Duodenal mucosa (tissue), 2 donors: ENCODE measurements around the gene DAB1.
"Not testable (repeated sequence)": the region's sequence is repeated elsewhere in the genome, so short reads cannot be mapped to it uniquely, and the experiment has no call there.

Experiments used
- H3K27ac ChIP-seq: one replicate; pipeline ENCODE4 v1.7.0; 2013; ENCODE audit warnings: low read depth, low read length
- H3K27me3 ChIP-seq, 2 donors: one replicate each; pipeline ENCODE4 v1.7.0; 2013; ENCODE audit warnings: low read length in 2 of 2, control low read depth in 1 of 2; ENCODE audit not compliant: insufficient read depth in 2 of 2, control insufficient read depth in 1 of 2
- H3K36me3 ChIP-seq, 2 donors: one replicate each; pipeline ENCODE4 v1.7.0; 2013; ENCODE audit warnings: low read length in 2 of 2, control low read depth in 1 of 2; ENCODE audit not compliant: insufficient read depth in 2 of 2, control insufficient read depth in 1 of 2
- H3K4me1 ChIP-seq, 2 donors: one replicate each; pipeline ENCODE4 v1.7.0; 2013; ENCODE audit warnings: low read length in 2 of 2, control low read depth in 1 of 2; ENCODE audit not compliant: insufficient read depth in 2 of 2, control insufficient read depth in 1 of 2
- H3K4me3 ChIP-seq, 2 donors: one replicate each; pipeline ENCODE4 v1.7.0; 2013; ENCODE audit warnings: low read length in 2 of 2, low read depth in 1 of 2
- H3K9ac ChIP-seq, 2 donors: one replicate each; pipeline ENCODE4 v1.7.0; 2013; ENCODE audit warnings: low read length in 2 of 2, low read depth in 1 of 2
- H3K9me3 ChIP-seq, 2 donors: one replicate each; pipeline ENCODE4 v1.7.0; 2013; ENCODE audit warnings: low read length in 2 of 2, control low read depth in 1 of 2; ENCODE audit not compliant: control insufficient read depth in 1 of 2

The DAB1 gene

DNA sequence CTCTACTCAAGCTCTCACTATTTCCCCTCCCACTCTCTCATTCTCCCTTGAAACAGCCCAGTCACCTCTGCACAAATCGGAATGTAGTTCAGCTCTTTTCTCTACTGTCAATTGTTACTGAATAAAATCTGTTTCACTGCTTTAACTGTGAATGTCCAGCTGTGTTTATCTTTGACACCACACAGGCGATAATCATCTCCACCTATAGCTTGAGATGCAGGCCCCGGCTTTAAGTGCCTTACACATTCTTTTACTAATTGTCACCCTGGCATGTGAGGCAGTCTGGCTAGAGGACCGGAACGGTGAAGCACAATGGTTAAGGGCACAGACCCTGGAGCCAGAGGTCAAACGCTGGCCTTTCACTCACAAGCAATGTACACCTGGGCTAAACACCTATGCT lies 335.2 kb downstream of the DAB1 start:
- H3K27ac ChIP-seq: no peak overlapping the region
- no peak overlapping the region for H3K9ac ChIP-seq
- H3K27me3 ChIP-seq: no peaks in the 10 kb centered on the region
- H3K4me3 ChIP-seq: no peak overlapping the region
- no peaks in the 10 kb centered on the region for H3K9me3 ChIP-seq
- no peaks in the 10 kb centered on the region for H3K4me1 ChIP-seq
- H3K36me3 ChIP-seq: no peaks in the 10 kb centered on the region

DNA sequence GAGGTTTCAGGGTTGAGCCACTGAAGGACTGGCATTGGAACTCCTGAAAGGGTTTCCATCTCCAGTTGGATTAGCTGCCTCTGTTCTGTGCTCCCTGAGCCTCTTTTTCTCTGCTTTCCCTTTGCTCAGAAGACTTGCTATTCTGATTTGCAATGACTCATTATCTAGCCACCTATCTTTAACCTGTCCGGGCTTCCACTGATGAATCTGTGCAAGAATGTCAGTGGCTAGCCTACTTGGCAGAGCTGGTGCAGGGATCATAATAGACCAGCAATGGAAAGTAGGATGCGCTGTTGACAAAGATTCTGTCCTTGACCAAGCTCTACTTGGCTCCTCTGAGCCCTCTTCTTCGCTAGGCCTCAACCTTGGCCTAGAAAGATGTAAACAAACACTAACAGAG lies 336.2 kb downstream of the DAB1 start:
- H3K9ac ChIP-seq, H3K9me3 ChIP-seq, H3K4me1 ChIP-seq, H3K27me3 ChIP-seq, H3K4me3 ChIP-seq, H3K36me3 ChIP-seq, H3K27ac ChIP-seq: not testable (repeated sequence)

- Histone ChIP-seq H3K4me3 (no peak overlapping the region), H3K9ac (no peak overlapping the region), H3K27ac (no peak overlapping the region), H3K9me3 (no peaks in the 10 kb centered on the region), H3K36me3 (no peaks in the 10 kb centered on the region), H3K27me3 (no peaks in the 10 kb centered on the region), H3K4me1 (no peaks in the 10 kb centered on the region)
These were observed 337.7 kb downstream of the DAB1 start for GRCh38 chr1:57086154-57086553.

DNA sequence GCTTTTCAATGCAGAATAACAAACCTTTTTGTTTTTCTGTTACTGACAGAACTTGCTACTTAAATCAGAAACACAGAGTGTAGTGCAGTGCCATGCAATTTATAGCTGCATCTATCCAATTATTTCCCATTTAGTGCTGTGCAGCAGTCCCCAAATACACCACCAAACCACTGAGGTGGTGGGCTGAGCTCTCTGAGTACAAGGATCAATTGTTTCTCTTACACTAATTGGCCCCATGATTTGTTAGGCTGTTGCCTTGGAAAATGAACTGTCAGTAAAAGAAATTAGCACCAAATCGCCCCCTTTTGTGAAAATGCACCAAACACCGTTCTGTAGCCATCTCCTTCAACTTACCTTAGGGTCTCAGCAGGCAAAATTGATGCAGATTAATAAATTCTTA lies 339.2 kb downstream of the DAB1 start:
- no peaks in the 10 kb centered on the region for H3K36me3 ChIP-seq
- H3K27me3 ChIP-seq: no peaks in the 10 kb centered on the region
- no peak overlapping the region for H3K4me3 ChIP-seq
- H3K27ac ChIP-seq: no peak overlapping the region
- H3K4me1 ChIP-seq: no peaks in the 10 kb centered on the region
- no peaks in the 10 kb centered on the region for H3K9me3 ChIP-seq
- no peak overlapping the region for H3K9ac ChIP-seq

- Histone ChIP-seq H3K4me1 (no peaks in the 10 kb centered on the region), H3K36me3 (no peaks in the 10 kb centered on the region), H3K4me3 (no peak overlapping the region), H3K27ac (no peak overlapping the region), H3K9me3 (no peaks in the 10 kb centered on the region), H3K27me3 (no peaks in the 10 kb centered on the region), H3K9ac (no peak overlapping the region)
These were observed 341.0 kb downstream of the DAB1 start for GRCh38 chr1:57082711-57083439.

DNA sequence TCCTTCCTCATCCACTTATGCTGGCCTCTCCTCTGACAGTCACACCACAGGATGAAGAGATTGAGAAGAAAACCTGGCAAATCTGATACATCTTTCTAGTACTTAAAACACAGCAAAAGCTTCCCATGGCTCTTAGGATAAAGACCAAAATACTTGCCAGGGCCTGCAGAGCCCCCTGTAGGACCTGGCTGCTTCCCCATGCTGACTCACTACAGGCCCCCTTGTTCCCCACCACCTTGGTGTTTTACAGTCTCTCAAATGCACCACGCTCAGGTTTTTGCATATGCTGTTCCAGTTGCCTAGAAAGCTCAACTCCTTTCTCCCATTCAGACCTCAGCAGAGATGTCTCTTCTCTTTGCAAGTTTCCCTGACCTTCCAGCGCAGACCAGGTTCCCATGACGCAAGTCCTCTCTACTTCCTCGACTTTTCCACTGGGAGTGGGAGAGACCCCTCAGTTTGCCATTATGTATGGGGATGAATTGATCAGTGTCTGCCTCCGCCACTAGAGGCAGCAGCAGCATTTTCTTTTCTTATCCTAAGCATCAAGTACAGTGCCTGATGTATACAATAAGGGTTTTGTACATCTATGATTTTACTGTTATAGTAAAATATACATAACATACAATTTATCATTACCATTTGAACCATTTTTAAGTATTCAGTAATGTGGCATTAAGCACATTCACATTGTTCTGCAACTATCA lies 344.3 kb downstream of the DAB1 start:
- Histone ChIP-seq H3K4me3 (no peak overlapping the region), H3K4me1 (no peaks in the 10 kb centered on the region), H3K27ac (no peak overlapping the region), H3K9me3 (no peaks in the 10 kb centered on the region), H3K9ac (no peak overlapping the region), H3K36me3 (no peaks in the 10 kb centered on the region), H3K27me3 (no peaks in the 10 kb centered on the region)

DNA sequence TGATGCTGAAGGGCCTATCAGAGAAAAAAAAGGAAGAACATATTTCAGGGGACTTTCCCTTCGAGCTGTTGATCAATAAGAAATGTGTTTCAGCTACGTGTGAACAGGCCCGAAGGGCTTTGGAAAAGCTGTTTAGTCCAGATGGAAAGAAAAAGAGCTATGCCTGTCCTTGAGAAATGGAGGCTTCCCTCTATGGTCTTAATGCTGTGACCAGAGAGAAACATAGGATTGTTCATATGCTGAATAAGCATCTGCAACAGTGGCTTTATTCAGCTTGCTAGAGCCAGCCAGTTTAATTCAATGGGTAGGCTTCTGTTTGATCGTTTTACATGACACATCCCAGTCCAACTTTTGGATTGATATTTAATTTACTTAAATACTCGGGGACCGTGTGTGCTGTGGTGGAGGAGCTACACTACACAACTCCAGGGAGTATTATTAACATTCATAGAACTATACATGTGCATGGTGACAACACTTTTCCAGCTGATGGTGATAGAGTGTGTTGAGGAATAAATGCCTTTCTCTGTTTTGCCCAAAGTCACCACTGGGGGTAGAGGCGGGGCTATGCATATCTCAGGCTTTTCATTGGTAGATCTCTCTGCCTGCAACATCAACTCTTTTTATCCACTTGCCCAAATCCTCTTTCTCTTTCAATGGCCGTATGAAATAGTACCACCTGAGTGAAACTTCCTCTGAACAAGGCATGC lies 351.3 kb downstream of the DAB1 start:
- Histone ChIP-seq H3K27ac (no peak overlapping the region), H3K27me3 (no peaks in the 10 kb centered on the region), H3K4me1 (peaks cover 0 to 3% of the 10 kb centered on the region in 2 donors), H3K36me3 (no peaks in the 10 kb centered on the region), H3K9ac (no peak overlapping the region), H3K9me3 (no peaks in the 10 kb centered on the region), H3K4me3 (no peak overlapping the region)

DNA sequence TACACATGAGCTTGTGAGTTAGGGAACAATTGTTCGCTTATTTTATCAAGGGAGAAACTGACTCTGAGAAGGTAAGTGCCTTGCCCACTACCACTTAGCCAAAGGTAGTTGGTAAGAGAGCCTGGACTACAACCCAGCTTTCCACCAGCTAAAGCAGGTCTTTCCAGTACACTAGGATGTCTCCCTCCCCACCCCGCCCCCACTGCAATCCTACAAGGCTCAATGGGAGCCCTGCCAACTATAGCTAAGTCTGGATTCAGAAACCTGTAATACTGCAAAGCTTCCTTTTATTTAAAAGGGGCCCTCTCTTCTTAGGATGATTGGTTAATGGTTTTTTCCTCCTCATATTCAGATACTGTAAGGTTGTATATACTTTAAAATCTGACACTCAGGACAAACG lies 356.0 kb downstream of the DAB1 start:
- H3K4me1 ChIP-seq: peaks cover 0 to 4% of the 10 kb centered on the region in 2 donors
- no peaks in the 10 kb centered on the region for H3K9me3 ChIP-seq
- no peak overlapping the region for H3K27ac ChIP-seq
- H3K36me3 ChIP-seq: no peaks in the 10 kb centered on the region
- H3K27me3 ChIP-seq: no peaks in the 10 kb centered on the region
- no peak overlapping the region for H3K9ac ChIP-seq
- H3K4me3 ChIP-seq: no peak overlapping the region

DNA sequence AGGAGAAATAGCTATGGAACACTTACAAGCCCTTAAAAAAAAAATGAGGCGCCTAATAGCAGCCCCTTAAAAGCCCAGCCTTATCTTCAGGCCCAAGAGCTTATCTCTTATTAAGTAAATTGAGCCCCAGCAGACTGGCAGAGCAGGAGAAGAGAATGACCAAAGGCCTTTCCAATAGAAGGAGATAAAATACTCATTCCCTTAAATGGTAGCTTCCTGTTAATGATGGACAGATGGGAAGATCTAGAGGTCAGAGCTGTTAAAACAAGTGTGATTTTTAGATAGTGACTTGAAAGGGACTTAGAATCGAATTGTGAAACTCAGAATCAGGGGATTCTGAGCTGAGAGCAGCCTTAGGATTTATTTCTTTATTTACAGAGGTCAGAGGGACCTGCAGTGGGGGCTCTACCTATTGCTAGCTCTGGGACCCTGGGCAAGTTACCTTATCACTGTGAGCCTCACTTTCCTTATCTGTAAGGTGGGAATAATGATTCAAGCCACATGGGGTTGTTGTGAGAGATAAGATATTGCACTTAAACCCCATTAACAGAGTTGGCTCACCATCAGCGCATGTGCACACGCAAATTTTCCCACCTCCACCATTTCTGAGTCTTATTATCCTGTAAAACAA lies 356.8 kb downstream of the DAB1 start:
- Histone ChIP-seq H3K36me3 (no peaks in the 10 kb centered on the region), H3K9ac (no peak overlapping the region), H3K9me3 (no peaks in the 10 kb centered on the region), H3K4me3 (no peak overlapping the region), H3K4me1 (peaks cover 0 to 4% of the 10 kb centered on the region in 2 donors), H3K27me3 (no peaks in the 10 kb centered on the region), H3K27ac (no peak overlapping the region)

DNA sequence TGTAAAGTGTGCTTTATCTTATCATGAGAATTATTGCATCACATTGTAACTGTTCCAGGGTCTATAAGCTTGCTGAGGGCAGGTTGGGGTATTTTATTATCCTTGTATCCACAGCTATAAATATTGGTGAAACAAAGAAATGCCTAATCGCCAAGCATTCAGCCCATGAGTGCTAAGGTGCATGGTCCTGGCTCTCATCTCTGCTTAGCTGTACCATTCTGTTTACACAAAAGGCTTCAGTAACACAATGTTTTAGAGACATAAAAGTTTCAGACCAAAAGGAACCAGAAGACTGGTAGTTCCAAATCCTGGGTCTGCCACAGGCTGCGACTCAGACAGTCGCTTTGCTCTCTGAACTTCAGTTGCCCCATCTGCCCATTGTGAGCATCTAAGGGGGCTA lies 358.4 kb downstream of the DAB1 start:
- H3K36me3 ChIP-seq: no peaks in the 10 kb centered on the region
- no peak overlapping the region for H3K9ac ChIP-seq
- H3K9me3 ChIP-seq: no peaks in the 10 kb centered on the region
- no peak overlapping the region for H3K27ac ChIP-seq
- peaks cover 0 to 4% of the 10 kb centered on the region in 2 donors for H3K4me1 ChIP-seq
- H3K27me3 ChIP-seq: no peaks in the 10 kb centered on the region
- no peak overlapping the region for H3K4me3 ChIP-seq
